ENCODE results near the gene ISG15.

- TF ChIP-seq CTCF (IDR thresholded peaks at IDR 0.05): no peak
- no peak for TF ChIP-seq POLR2A (IDR thresholded peaks at IDR 0.05)
- no peak for TF ChIP-seq POLR2AphosphoS5 (IDR thresholded peaks at IDR 0.05)
Observed at GRCh38 chr1:1005774-1006304, 7.5 kb upstream of the ISG15 start.
